ENCODE results near the gene OPA3.

GRCh38 chr19:45517641-45518468 is 66.7 kb downstream of the OPA3 start:
- no peak for TF ChIP-seq CTCF (IDR thresholded peaks at IDR 0.05 in 8 of 11, conservative IDR thresholded peaks at IDR 0.05 in 3 of 11)
- no peak for TF ChIP-seq POLR2A (IDR thresholded peaks at IDR 0.05)

Measured in spleen (tissue), 7 donors.